ENCODE results near the gene CSRNP3.

The CSRNP3 gene

DNA sequence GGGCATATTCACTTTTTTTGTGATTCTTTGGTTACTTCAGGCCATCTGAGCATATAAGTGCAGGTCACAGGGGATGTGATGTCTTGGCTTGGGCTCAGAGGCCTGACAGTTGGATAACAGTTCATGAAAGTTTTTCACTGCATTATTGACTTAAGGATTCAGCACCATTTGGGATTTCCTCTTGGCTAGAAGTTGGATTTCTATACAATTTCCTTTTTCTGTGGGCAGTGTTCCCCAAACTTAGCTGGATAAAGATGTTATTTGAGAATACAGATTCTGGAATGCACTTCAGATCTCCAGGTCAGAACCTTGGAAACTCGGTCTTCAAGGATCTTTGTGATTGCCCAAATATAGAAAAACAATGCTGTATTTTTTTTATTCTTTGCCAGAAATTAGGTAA, 246.6 kb downstream of the CSRNP3 start:
- H3K4me2 ChIP-seq, result no peak overlapping the region
- H3K27ac ChIP-seq, result no peak overlapping the region

DNA sequence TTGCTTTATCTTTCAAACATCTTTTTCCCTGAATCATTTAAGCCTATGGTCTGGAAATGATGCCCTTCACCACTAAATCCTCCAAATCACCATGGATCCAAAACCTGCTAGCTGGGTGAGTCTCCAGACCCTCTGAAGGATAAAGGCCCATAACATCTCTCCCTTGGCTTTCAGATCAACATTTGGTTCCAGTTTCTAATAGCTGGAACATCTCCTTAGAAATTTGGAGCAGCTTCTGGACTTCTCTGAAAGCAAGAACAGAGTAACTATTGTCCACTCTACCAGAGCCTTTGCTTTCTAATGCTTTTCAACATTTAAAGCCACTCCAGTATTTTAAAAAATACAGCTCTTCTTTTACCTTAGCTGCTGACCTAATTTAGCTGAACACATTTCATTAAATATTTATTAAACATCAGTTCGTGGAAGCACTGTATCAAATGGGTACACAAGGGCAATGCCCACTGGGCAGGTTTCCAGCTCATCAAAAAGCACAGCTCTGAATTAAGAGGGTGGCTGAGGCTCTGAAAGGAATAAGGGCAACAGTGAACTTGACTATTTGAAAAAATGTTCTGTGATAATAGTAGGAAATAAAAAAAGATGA, 249.2 kb downstream of the CSRNP3 start:
- Histone ChIP-seq H3K27me3 (no peaks in the 10 kb centered on the region), H3K27ac (no peak overlapping the region), H3K9me3 (replicated peaks in 1 of 11) (no peaks in the 10 kb centered on the region), H3K4me3 (no peak overlapping the region), H3K36me3 (no peaks in the 10 kb centered on the region), H3K4me2 (no peak overlapping the region), H4K20me1 (no peaks in the 10 kb centered on the region), H3K4me1 (no peaks in the 10 kb centered on the region), H3K9ac (no peak overlapping the region)
- TF ChIP-seq Cebpa-rat (IDR thresholded peaks at IDR 0.05), result no peak

More for the DNA sequence above, 246.6 kb downstream of the CSRNP3 start:
- Histone ChIP-seq H3K36me3 (no peaks in the 10 kb centered on the region), H3K9ac (no peak overlapping the region), H3K4me3 (no peak overlapping the region), H4K20me1 (no peaks in the 10 kb centered on the region), H3K4me1 (no peaks in the 10 kb centered on the region), H3K27me3 (no peaks in the 10 kb centered on the region), H3K9me3 (replicated peaks in 1 of 11) (peaks cover 0 to 7% (median 0%) of the 10 kb centered on the region in 11 experiments; a peak in 1 of 22 replicates)
- TF ChIP-seq Cebpa-rat (IDR thresholded peaks at IDR 0.05), result no peak

DNA sequence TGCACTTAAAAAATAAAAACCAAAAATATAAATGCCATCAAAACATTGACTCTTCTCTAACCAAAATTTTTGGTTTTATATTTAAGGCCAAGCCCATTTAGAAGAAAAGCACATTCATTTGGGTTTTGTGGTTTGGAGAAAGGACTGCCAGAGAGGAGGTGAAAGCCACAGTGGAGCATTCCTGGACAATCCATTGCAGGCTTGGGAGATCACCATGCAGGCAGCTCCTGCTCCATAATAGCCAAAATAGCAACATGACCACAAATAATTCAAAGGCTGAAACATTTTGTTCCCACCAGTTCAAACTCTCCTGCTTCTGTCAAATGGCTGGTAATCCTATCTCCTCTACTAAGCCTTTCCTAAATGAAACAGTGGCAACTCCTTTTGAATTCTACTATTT, 251.0 kb downstream of the CSRNP3 start:
- H3K4me2 ChIP-seq, result no peak overlapping the region
- TF ChIP-seq Cebpa-rat (IDR thresholded peaks at IDR 0.05), result no peak
- H3K4me3 ChIP-seq, result no peak overlapping the region
- no peaks in the 10 kb centered on the region for H3K27me3 ChIP-seq
- H4K20me1 ChIP-seq, result no peaks in the 10 kb centered on the region
- H3K9ac ChIP-seq, result no peak overlapping the region
- no peaks in the 10 kb centered on the region for H3K36me3 ChIP-seq
- H3K27ac ChIP-seq, result no peak overlapping the region
- H3K9me3 ChIP-seq (replicated peaks in 1 of 11), result no peaks in the 10 kb centered on the region
- H3K4me1 ChIP-seq, result peaks cover 0 to 5% (median 0%) of the 10 kb centered on the region in 10 experiments; a peak in 2 of 20 replicates

DNA sequence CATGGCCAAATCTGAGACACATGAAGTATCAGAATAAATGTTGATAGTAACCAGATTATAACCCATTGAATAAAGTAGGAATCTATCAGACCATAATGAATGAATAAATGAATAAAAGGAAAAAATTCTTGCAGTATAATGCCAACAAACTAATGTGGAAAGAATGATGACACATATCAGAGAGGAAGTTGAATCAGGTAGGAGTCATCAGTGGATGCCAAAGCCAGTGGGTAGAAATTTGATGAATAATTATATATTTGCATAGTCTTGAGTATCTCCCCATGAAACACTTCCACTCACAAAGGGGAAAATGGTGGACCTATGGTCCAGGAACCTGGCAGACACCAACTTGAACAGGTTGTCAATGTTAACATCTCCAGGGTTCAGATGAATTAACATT, 255.9 kb downstream of the CSRNP3 start:
- H3K4me1 ChIP-seq, result peaks cover 0 to 8% (median 0%) of the 10 kb centered on the region in 10 experiments; a peak in 2 of 20 replicates
- no peaks in the 10 kb centered on the region for H3K36me3 ChIP-seq
- H3K27ac ChIP-seq, result no peak overlapping the region
- H3K9ac ChIP-seq, result no peak overlapping the region
- no peaks in the 10 kb centered on the region for H3K9me3 ChIP-seq (replicated peaks in 1 of 11)
- H3K4me3 ChIP-seq, result no peak overlapping the region
- 0 out of 22 replicates have a peak overlapping the region, but pooled peaks of 1 of the 11 experiments have one; percentile 2 for H3K4me2 ChIP-seq
- H4K20me1 ChIP-seq, result no peaks in the 10 kb centered on the region
- no peak for TF ChIP-seq Cebpa-rat (IDR thresholded peaks at IDR 0.05)
- H3K27me3 ChIP-seq, result no peaks in the 10 kb centered on the region
